Trophoblast cell (in vitro differentiated cells and primary cell): ENCODE results near the gene MYLK.

Experiments
- DNase-seq, 2 donors: peaks; one replicate each; pipeline ENCODE4 v3.0.0-alpha.2; 2016
- H2AFZ ChIP-seq: 2 replicates; pipeline ENCODE4 v1.6.1; 2013; ENCODE audit warnings: low read length, moderate library complexity, mild to moderate bottlenecking; ENCODE audit not compliant: insufficient read depth, poor library complexity
- H2AK5ac ChIP-seq: 2 replicates; pipeline ENCODE4 v1.6.1; 2013; ENCODE audit warnings: mild to moderate bottlenecking, low read length
- H2BK120ac ChIP-seq: 2 replicates; pipeline ENCODE4 v1.6.1; 2013; ENCODE audit warnings: low read length, mild to moderate bottlenecking, moderate library complexity; ENCODE audit not compliant: insufficient read depth, poor library complexity
- H2BK12ac ChIP-seq: 2 replicates; pipeline ENCODE4 v1.6.1; 2013; ENCODE audit warnings: mild to moderate bottlenecking, low read length, moderate library complexity
- H2BK5ac ChIP-seq: 2 replicates; pipeline ENCODE4 v1.6.1; 2013; ENCODE audit warnings: low read length, low read depth, moderate library complexity, mild to moderate bottlenecking; ENCODE audit not compliant: poor library complexity
- H3K14ac ChIP-seq: 2 replicates; pipeline ENCODE4 v1.6.1; 2013; ENCODE audit warnings: mild to moderate bottlenecking, low read length
- H3K18ac ChIP-seq: 2 replicates; pipeline ENCODE4 v1.6.1; 2013; ENCODE audit warnings: mild to moderate bottlenecking, low read length
- H3K23ac ChIP-seq: 2 replicates; pipeline ENCODE4 v1.6.1; 2013; ENCODE audit warnings: low read length
- H3K27ac ChIP-seq: 2 replicates; pipeline ENCODE4 v1.5.1; 2013; ENCODE audit warnings: low read depth, mild to moderate bottlenecking, inconsistent platforms, low read length, moderate library complexity
- H3K27me3 ChIP-seq: 2 replicates; pipeline ENCODE4 v1.6.1; 2013; ENCODE audit warnings: inconsistent platforms, mild to moderate bottlenecking, low read length, moderate library complexity; ENCODE audit not compliant: insufficient read depth
- H3K36me3 ChIP-seq, 2 experiments: 1 replicate in 1 of 2; 2 replicates in 1 of 2; pipeline ENCODE4 v1.6.1; 2013; ENCODE audit warnings: low read length in 2 of 2, mild to moderate bottlenecking in 2 of 2, moderate library complexity in 1 of 2; ENCODE audit not compliant: insufficient read depth in 2 of 2, control insufficient read depth in 1 of 2
- H3K4ac ChIP-seq: 2 replicates; pipeline ENCODE4 v1.6.1; 2013; ENCODE audit warnings: low read depth, mild to moderate bottlenecking, low read length, moderate library complexity
- H3K4me1 ChIP-seq, 2 experiments: 1 replicate in 1 of 2; 2 replicates in 1 of 2; pipeline ENCODE4 v1.6.1; 2013; ENCODE audit warnings: low read length in 2 of 2, mild to moderate bottlenecking in 2 of 2, moderate library complexity in 1 of 2; ENCODE audit not compliant: insufficient read depth in 2 of 2, control insufficient read depth in 1 of 2
- H3K4me2 ChIP-seq: 2 replicates; pipeline ENCODE4 v1.6.1; 2013; ENCODE audit warnings: inconsistent platforms, mild to moderate bottlenecking, low read length, moderate library complexity
- H3K4me3 ChIP-seq: 2 replicates; pipeline ENCODE4 v1.5.1; 2013; ENCODE audit warnings: mild to moderate bottlenecking, low read depth, low read length, inconsistent platforms
- H3K79me1 ChIP-seq: one replicate; pipeline ENCODE4 v1.6.1; 2013; ENCODE audit warnings: low read length
- H3K79me2 ChIP-seq: 2 replicates; pipeline ENCODE4 v1.6.1; 2013; ENCODE audit warnings: low read length, mild to moderate bottlenecking; ENCODE audit not compliant: control insufficient read depth, insufficient read depth, poor library complexity
- H3K9ac ChIP-seq: 2 replicates; pipeline ENCODE4 v1.6.1; 2013; ENCODE audit warnings: mild to moderate bottlenecking, low read length
- H3K9me3 ChIP-seq: 2 replicates; pipeline ENCODE4 v1.6.1; 2013; ENCODE audit warnings: low read depth, mild to moderate bottlenecking, control low read depth, inconsistent platforms, low read length; ENCODE audit not compliant: insufficient read depth
- H4K12ac ChIP-seq: 2 replicates; pipeline ENCODE4 v1.6.1; 2013; ENCODE audit warnings: low read depth, mild to moderate bottlenecking, low read length, moderate library complexity
- H4K8ac ChIP-seq: 2 replicates; pipeline ENCODE4 v1.6.1; 2013; ENCODE audit warnings: low read depth, mild to moderate bottlenecking, low read length, moderate library complexity
- H4K91ac ChIP-seq: one replicate; pipeline ENCODE4 v1.6.1; 2013; ENCODE audit warnings: low read depth, mild to moderate bottlenecking, low read length, moderate library complexity
- WGBS: extraction: QIAGEN DNeasy Blood & Tissue Kit; methylation state at CpG from one replicate; pipeline ENCODE4 v1.1.7; 2013; ENCODE audit warnings: missing lambda C conversion rate; ENCODE audit not compliant: insufficient read length, insufficient coverage; ENCODE audit errors: extremely low coverage; 5-methylcytosine and 5-hydroxymethylcytosine counted together

Gene MYLK

DNA sequence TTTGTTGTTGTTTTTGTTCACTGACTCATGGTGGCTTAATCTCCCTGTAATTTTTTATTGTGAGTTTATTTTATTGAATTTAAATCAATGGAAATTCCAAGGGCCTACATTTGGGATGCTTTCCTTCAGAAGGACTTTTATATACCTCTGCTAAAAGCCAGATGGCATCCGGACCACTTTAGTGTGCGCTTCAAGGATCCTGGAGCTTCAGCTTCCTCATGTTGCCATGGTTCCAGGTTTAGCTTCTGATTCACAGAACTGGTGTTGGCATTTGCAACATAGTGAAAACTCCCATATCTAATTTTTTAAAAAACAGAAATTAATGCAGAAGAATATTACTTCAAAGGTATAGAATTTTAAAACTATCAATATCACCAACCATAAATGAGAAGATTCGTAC is 290.8 kb downstream of the MYLK start:
- H4K12ac ChIP-seq = no peak overlapping the region
- peaks cover 17% of the 10 kb centered on the region for H3K79me1 ChIP-seq
- no peak overlapping the region for H2AFZ ChIP-seq
- no peak overlapping the region for H3K4me3 ChIP-seq
- no peak overlapping the region for H3K4ac ChIP-seq
- H4K91ac ChIP-seq = no peak overlapping the region
- DNase-seq = no peak
- H3K27me3 ChIP-seq = no peaks in the 10 kb centered on the region
- H3K9ac ChIP-seq = no peak overlapping the region
- peaks cover 9 to 12% of the 10 kb centered on the region in 2 experiments for H3K36me3 ChIP-seq
- no CpG with 5 or more reads among the region's 3 CpGs for WGBS
- H2BK120ac ChIP-seq = no peak overlapping the region
- H4K8ac ChIP-seq = no peak overlapping the region
- H3K4me2 ChIP-seq = no peak overlapping the region
- H3K27ac ChIP-seq = no peak overlapping the region
- no peak overlapping the region for H2AK5ac ChIP-seq
- H3K18ac ChIP-seq = no peak overlapping the region
- no peak overlapping the region for H3K23ac ChIP-seq
- peaks cover 2% of the 10 kb centered on the region for H3K79me2 ChIP-seq
- no peak overlapping the region for H2BK12ac ChIP-seq
- no peak overlapping the region for H2BK5ac ChIP-seq
- H3K4me1 ChIP-seq = peaks cover 16 to 18% of the 10 kb centered on the region in 2 experiments
- peaks cover 11% of the 10 kb centered on the region for H3K9me3 ChIP-seq
- H3K14ac ChIP-seq = no peak overlapping the region

DNA sequence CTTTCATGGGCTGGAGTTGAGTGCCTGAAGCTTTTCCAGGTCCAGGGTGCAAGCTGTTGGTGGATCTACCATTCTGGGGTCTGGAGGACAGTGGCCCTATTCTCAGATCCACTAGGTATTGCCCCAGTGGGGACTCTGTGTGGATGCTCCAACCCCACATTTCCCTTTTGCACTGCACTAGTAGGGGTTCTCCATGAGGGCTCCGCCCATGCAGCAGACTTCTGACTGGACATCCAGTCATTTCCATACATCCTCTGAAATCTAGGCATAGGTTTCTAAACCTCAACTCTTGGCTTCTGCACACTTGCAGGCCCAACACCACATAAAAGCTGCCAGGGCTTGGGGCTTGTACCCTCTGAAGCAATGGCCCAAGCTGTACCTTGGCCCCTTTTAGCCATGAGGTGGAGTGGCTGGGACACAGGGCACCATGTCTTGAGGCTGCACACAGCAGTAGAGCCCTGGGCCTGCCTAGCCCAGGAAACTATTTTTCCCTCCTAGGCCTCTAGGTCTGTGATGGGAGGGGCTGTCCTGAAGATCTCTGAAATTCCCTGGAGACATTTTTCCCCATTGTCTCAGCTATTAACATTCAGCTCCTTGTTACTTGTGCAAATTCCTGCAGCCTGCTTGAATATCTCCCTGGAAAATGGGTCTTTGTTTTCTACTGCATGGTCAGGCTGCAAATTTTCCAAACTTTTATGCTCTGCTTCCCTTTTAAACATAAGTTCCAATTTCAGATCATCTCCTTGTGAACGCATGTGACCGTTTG is 293.3 kb downstream of the MYLK start:
- Histone ChIP-seq H4K12ac (no peak overlapping the region), H3K9me3 (peaks cover 11% of the 10 kb centered on the region), H2AFZ (no peak overlapping the region), H3K18ac (peak overlapping the region; percentile 68), H3K4ac (peak overlapping the region; percentile 3), H3K79me2 (no peaks in the 10 kb centered on the region), H4K8ac (no peak overlapping the region), H3K79me1 (peaks cover 23% of the 10 kb centered on the region), H2BK120ac (peak overlapping the region; percentile 50), H4K91ac (peak overlapping the region; percentile 40), H3K23ac (no peak overlapping the region), H3K9ac (no peak overlapping the region), H3K27me3 (no peaks in the 10 kb centered on the region), H3K14ac (no peak overlapping the region), H2BK12ac (peak overlapping the region; percentile 30), H2AK5ac (no peak overlapping the region), H2BK5ac (no peak overlapping the region), H3K4me1 (peaks cover 9 to 16% of the 10 kb centered on the region in 2 experiments), H3K4me3 (no peak overlapping the region), H3K4me2 (no peak overlapping the region), H3K27ac (peak overlapping the region; percentile 56), H3K36me3 (peaks cover 9 to 11% of the 10 kb centered on the region in 2 experiments)
- WGBS = no CpG with 5 or more reads among the region's 3 CpGs
- DNase-seq = peak in 1 of 2 donors; percentile 19

DNA sequence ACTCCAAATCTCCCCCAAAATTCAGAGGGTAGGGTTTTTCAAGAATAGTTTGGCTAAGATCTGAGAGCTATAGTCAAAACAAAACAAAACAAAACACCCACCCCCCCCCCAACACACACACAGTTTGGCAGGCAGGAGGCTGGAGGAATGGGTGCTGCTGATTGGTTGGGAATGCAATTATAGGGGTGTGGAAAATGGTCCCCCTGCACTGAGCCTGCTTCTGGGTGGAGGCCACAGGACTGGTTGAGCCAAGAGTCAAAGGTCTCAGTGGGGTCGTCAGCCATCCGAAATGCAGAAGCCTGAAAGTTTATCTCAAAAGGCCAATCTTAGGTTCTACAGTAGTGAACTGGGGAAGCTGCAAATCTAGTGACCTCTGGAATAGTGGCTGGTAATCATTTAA is 296.7 kb downstream of the MYLK start:
- no peak overlapping the region for H2AFZ ChIP-seq
- H3K79me2 ChIP-seq = peaks cover 13% of the 10 kb centered on the region
- H3K36me3 ChIP-seq = peaks cover 9 to 11% of the 10 kb centered on the region in 2 experiments
- peaks cover 11% of the 10 kb centered on the region for H3K9me3 ChIP-seq
- H4K8ac ChIP-seq = peak overlapping the region; percentile 15
- H3K4me3 ChIP-seq = no peak overlapping the region
- no peak overlapping the region for H3K9ac ChIP-seq
- H3K18ac ChIP-seq = peak overlapping the region; percentile 31
- H2AK5ac ChIP-seq = no peak overlapping the region
- H3K4me1 ChIP-seq = peaks cover 8 to 12% of the 10 kb centered on the region in 2 experiments
- H2BK5ac ChIP-seq = peak overlapping the region; percentile 24
- WGBS = no CpG with 5 or more reads among the region's 2 CpGs
- peak overlapping the region; percentile 13 for H3K14ac ChIP-seq
- peak overlapping the region; percentile 65 for H2BK120ac ChIP-seq
- H3K4me2 ChIP-seq = peak overlapping the region; percentile 55
- H3K27me3 ChIP-seq = no peaks in the 10 kb centered on the region
- H3K27ac ChIP-seq = peak overlapping the region; percentile 95
- peaks cover 34% of the 10 kb centered on the region for H3K79me1 ChIP-seq
- DNase-seq = no peak
- no peak overlapping the region for H3K4ac ChIP-seq
- H3K23ac ChIP-seq = no peak overlapping the region
- H4K91ac ChIP-seq = peak overlapping the region; percentile 64
- no peak overlapping the region for H2BK12ac ChIP-seq
- H4K12ac ChIP-seq = no peak overlapping the region

DNA sequence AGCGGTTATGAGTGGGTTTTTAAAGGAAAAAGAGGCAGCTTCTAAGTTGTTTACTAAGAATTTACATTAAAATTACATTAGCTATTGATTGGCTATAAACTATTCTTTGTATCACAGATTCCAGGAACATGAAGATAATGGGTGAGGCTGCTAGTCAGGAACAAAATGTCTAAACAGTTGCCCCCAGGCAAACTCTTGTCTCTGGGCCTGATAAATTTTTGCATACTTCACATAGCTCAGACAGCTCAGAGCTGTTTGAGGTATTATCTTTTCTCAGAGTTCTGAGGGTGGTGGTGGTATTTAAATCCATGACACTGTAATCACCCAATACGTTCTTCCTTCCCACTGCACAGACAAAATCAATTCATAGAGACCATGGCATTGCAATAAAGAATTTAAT is 297.2 kb downstream of the MYLK start:
- no peak overlapping the region for H3K23ac ChIP-seq
- H4K12ac ChIP-seq = no peak overlapping the region
- WGBS = no CpG with 5 or more reads among the region's 2 CpGs
- H2AFZ ChIP-seq = no peak overlapping the region
- peak overlapping the region; percentile 95 for H3K27ac ChIP-seq
- no peak overlapping the region for H2BK120ac ChIP-seq
- H3K79me2 ChIP-seq = peaks cover 13% of the 10 kb centered on the region
- H2AK5ac ChIP-seq = no peak overlapping the region
- no peak overlapping the region for H3K14ac ChIP-seq
- no peak overlapping the region for H3K18ac ChIP-seq
- no peak overlapping the region for H2BK5ac ChIP-seq
- no peaks in the 10 kb centered on the region for H3K27me3 ChIP-seq
- peaks cover 30% of the 10 kb centered on the region for H3K79me1 ChIP-seq
- H3K4ac ChIP-seq = no peak overlapping the region
- H3K36me3 ChIP-seq = peaks cover 9 to 13% of the 10 kb centered on the region in 2 experiments
- peak; percentile 92 to 100 for DNase-seq
- peak overlapping the region; percentile 55 for H3K4me2 ChIP-seq
- no peak overlapping the region for H3K4me3 ChIP-seq
- no peak overlapping the region for H3K9ac ChIP-seq
- no peak overlapping the region for H4K91ac ChIP-seq
- peaks cover 5 to 9% of the 10 kb centered on the region in 2 experiments for H3K4me1 ChIP-seq
- H3K9me3 ChIP-seq = peaks cover 11% of the 10 kb centered on the region
- no peak overlapping the region for H4K8ac ChIP-seq
- H2BK12ac ChIP-seq = no peak overlapping the region
